AG09319 (cell line): Measurements from ENCODE around the gene KRTAP10-2.

ENCODE experiments used
- DNase-seq: peaks from one replicate; pipeline ENCODE4 v3.0.0-alpha.2; 2010; ENCODE audit warnings: low read depth; ENCODE audit errors: extremely low read depth
- TF ChIP-seq, protein P1 (sequence below): IDR thresholded peaks from 2 replicates; pipeline ENCODE4 v1.5.1; 2011; ENCODE audit warnings: low read depth, mild to moderate bottlenecking, inconsistent platforms, low read length, moderate library complexity

KRTAP10-2 gene

DNA sequence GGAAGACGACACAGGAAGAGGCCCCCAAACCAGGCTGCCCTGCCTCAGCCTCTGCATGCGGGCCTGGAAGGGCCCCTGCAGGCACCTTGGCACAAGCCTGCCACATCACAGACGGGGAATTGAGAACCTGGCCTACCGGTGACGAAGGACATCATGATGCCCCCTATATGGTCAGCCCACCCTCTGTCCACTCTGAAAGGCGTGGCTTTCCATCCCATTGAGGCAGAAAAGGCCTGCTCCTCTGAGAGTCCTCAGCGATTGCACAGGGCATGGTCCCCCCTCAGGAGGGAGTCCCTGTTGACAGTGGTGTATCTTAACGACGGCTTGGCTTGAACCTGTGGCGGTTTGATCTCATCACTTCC, 22.7 kb downstream of the KRTAP10-2 start:
- TF ChIP-seq, protein P1, sequence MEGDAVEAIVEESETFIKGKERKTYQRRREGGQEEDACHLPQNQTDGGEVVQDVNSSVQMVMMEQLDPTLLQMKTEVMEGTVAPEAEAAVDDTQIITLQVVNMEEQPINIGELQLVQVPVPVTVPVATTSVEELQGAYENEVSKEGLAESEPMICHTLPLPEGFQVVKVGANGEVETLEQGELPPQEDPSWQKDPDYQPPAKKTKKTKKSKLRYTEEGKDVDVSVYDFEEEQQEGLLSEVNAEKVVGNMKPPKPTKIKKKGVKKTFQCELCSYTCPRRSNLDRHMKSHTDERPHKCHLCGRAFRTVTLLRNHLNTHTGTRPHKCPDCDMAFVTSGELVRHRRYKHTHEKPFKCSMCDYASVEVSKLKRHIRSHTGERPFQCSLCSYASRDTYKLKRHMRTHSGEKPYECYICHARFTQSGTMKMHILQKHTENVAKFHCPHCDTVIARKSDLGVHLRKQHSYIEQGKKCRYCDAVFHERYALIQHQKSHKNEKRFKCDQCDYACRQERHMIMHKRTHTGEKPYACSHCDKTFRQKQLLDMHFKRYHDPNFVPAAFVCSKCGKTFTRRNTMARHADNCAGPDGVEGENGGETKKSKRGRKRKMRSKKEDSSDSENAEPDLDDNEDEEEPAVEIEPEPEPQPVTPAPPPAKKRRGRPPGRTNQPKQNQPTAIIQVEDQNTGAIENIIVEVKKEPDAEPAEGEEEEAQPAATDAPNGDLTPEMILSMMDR, result no peak
- DNase-seq, result no peak

GRCh38 chr21:44527983-44528633, 23.2 kb downstream of the KRTAP10-2 start:
- TF ChIP-seq, protein P1, result no peak
- no peak for DNase-seq

GRCh38 chr21:44527156-44527982, 23.9 kb downstream of the KRTAP10-2 start:
- TF ChIP-seq, protein P1, result no peak
- no peak for DNase-seq

DNA sequence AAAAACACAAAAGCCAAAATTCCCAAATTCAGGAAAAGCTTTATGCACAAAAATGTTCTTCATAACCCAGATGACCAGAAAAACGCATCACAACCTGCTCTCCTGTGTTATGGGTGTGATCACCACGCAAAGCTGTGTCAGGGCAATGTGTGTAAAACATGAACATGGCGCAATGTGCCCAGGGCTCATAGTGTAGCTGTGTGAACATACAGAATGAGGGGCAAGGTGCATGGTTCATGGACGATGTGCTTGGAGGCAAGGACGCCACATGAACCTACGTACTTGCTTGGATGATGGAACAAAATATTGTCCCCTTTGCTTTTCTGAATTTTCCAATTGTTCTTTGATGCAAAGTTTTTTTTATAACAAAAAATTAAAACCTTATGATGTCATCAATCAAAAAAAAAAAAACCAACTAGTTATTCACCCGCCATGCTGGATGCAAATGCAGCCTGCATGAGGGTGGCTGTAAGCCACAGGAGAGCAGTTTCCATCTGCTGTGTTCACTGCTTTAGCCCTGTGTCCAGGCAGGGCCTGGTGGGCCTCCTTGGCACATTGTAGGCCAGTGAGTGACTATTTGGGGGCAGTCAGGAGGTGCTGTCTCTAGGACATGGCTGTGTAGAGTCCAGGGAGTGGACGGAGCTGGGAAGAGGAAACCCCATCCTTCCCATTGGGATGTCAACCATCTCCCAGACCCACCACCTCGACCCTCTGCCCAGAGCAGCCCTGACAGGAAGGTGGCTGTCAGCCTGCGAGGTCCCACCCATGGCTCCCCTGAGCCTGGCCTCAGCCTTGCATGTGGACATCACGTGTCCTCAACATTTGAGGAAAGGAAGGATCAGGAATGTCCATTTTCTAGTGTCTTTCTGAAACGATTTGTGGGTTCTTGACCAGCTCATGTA, 25.0 kb downstream of the KRTAP10-2 start:
- no peak for DNase-seq
- TF ChIP-seq, protein P1, result no peak

GRCh38 chr21:44525391-44526095, 25.8 kb downstream of the KRTAP10-2 start:
- TF ChIP-seq, protein P1, result no peak

GRCh38 chr21:44524414-44525371, 26.6 kb downstream of the KRTAP10-2 start:
- TF ChIP-seq, protein P1, result no peak
- DNase-seq, result no peak

More at GRCh38 chr21:44525391-44526095, 25.8 kb downstream of the KRTAP10-2 start:
- no peak for DNase-seq
